SK-N-MC (cell line): ENCODE data around the gene TOP1.

ENCODE experiments used
- EZH2 ChIP-seq: fragments of 200-600 bp; sonication (generic); IDR thresholded peaks from one replicate; pipeline ENCODE4 v1.6.1; 2017; ENCODE audit warnings: antibody characterized with exemption
- FOXP2 ChIP-seq: optimal IDR thresholded peaks from 2 replicates; pipeline ENCODE3; 2011; ENCODE audit warnings: mild to moderate bottlenecking, moderate library complexity; ENCODE audit not compliant: insufficient read depth; ENCODE audit errors: extremely low read length, control extremely low read depth
- POLR2AphosphoS5 ChIP-seq: IDR thresholded peaks from 2 replicates; pipeline ENCODE4 v1.6.1; 2012; ENCODE audit warnings: mild to moderate bottlenecking, low read depth, low read length, borderline replicate concordance

GRCh38 chr20:41143354-41143753 is 114.7 kb downstream of the TOP1 start:
- TF ChIP-seq POLR2AphosphoS5 (no peak), EZH2 (no peak), FOXP2 (no peak)
